HG02840 (cell line): ENCODE data around the gene PEX11B.

ENCODE experiments used
- ATAC-seq: cut with Tn5 transposase; IDR thresholded peaks from one replicate; pipeline ENCODE4 v1.9.1; 2021; ENCODE audit warnings: mild to moderate bottlenecking, moderate library complexity, moderate number of reproducible peaks; ENCODE audit not compliant: unreplicated experiment, low FRiP score

The PEX11B gene, protein sequence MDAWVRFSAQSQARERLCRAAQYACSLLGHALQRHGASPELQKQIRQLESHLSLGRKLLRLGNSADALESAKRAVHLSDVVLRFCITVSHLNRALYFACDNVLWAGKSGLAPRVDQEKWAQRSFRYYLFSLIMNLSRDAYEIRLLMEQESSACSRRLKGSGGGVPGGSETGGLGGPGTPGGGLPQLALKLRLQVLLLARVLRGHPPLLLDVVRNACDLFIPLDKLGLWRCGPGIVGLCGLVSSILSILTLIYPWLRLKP

GRCh38 chr1:145918144-145918991 lies at the start of gene PEX11B:
Gene PEX11B (minus strand): TSS chr1:145918717. CDS start chr1:145918688, 29 bp downstream.
- ATAC-seq = peak; percentile 79

- ATAC-seq = no peak
Observed at GRCh38 chr1:145967288-145967687, 48.8 kb upstream of the PEX11B start.

DNA sequence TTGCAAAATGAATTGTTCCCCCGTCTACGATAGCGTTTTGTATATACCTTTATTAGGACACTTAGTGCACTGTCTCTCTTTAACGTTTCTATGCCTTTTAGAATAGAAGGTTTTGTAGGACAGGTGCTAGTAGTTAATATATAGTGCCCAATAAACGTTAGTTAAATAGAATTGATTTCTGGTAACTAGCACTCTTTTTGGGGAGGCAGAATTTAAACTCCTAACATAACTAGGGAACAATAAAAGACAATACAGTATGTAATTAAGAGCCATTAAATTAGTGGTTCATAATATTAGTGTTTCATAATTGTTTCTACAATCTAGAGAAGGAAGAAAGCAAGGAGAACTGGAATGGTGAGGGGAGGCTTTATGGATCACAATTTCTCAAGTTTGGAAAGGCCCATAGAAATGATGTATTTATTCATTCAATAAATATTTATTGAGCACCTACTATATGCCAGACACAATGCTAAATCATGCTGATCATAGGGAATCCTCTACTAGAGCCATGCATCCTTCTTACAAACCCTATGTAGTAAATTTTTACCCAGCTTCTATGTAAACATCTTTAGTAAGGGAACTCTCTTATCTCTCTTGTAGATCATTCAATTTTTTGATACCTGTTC lies 46.7 kb upstream of the PEX11B start:
- ATAC-seq = no peak

- ATAC-seq = peak; percentile 92
Observed at GRCh38 chr1:145964328-145965118, 46.0 kb upstream of the PEX11B start, which contains the start of the genes ANKRD34A and POLR3GL. Gene ANKRD34A (minus strand): TSS chr1:145964575. CDS start chr1:145961759, 2,816 bp downstream. Gene POLR3GL (plus strand): TSS chr1:145964690. CDS start chr1:145974866, 10,176 bp downstream.

DNA sequence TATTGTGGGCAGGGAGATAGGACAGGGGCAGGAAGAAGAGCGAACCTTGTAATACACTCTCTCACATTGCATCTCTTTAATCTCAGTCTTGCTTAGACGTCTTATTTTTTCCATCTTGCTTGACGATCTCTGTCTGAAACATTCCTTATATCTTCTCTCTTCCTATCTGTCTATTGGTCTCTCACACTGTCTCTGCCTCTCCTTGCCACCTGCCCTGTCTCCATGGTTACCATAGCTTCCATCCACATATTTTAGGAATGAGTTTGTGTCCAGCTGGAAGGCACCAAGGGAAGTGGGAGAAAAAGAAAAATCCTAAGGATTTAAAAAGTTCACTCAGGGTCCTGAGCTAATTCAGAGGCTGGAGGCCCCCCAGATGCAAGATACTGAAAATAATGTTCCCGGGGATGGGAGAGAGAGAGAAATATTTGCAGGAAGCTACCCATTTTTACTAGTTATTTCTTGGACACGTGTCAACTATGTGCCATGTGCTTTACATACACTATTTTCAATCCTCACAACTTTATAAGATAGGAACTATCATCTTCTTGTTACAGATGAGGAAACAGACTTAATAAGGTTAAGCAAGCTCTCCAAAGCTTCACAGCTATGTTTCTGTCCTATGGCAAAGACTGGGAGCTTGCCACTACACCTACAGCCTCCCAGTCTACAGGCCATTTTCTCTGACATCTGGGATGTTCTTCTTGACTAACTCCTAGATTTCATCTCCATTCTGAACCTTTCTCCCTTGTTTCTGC lies 44.9 kb upstream of the PEX11B start:
- ATAC-seq = no peak

DNA sequence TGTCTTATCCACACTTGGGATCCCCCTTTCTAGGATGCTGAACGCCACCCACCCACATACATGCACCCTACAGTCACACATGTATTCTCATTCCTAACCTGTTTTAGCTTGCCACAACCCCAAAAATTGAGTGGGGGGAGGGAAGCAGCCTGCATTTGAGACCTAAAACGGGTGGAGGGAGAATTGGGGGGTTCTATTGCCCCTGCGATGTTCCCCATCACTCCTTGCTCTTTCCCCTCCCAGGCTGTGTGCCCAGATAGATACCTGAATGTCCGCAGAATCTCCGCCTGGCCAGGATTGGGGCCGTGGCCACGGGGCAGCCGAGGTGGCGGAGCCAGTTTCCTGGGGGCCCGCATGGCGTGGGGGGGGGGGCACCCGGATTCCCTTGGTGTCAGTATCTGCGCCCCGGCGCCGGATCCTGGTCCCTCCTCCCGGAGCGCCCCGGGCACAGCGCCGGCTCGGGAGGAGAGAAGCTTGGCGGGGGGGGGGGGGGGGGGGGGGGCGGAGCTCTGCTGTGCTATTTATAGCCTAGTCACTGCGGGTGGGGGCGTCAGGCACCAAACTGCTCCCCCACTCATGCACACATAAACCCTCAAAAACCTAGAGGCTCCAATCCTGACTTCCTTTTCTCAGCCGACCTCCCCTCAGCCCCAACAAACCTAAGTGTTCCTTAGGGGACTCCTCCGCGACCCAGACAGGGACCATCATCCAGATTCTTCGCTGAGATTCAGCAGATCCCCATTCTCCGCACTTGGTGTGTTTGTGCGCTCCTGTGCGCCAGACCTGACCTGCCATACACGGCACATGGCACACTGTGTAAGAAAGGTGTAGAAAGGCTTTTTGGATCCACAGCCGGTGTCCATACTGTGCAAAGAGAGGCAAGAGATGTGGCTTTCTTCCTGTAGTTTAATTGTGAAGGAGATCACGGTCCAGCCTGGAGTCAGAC lies 43.9 kb upstream of the PEX11B start:
- no peak for ATAC-seq

DNA sequence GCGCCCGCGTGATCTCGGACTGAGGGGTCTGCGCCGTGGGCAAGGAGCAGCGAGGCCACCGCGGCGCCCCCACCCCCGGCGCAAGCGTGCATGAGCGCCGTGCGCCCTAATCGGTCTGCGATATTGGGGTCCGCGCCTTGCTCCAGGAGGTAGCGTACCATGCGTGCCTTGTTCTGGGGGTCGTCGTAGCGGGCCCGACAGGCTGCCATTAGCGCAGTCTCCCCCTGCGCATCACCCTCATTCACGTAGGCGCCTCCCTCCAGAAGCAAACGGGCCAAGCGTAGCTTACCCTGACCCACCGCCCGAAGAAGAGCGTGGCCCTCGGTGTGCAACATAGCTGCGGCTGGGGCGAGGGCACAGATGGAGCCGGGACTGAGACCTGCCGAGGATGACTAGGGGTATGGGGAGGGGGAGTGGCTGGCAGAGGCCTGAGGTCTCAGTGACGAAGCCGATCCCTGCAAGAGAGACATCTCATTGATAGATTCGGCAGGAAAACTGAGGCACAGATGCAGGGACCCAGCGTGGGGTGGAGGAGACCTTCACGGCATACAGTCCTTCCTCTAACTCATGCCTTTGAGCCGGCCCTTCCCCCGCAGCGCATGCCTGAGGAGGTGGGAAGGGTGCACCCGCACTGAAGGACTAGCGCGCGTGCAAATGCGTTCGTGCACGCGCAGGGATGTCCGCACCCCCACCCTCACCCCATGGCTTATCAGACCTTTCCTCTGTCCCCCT lies 43.1 kb upstream of the PEX11B start:
- no peak for ATAC-seq

DNA sequence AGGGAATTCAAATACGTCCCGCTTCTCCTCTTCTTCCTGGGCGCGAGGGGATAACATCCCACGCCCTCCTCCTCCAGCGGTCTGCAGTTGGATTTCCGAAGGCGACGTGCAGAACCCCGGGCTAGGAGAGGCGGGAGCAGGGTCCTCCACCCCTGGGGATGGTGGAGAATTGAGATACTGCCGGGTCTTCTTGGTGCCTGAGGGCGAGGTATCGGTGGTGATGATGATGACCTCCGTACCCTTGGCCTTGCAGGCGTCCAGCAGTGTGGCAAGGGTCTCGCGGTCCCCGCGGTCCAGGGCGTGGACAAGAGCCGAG lies 42.5 kb upstream of the PEX11B start:
- no peak for ATAC-seq

DNA sequence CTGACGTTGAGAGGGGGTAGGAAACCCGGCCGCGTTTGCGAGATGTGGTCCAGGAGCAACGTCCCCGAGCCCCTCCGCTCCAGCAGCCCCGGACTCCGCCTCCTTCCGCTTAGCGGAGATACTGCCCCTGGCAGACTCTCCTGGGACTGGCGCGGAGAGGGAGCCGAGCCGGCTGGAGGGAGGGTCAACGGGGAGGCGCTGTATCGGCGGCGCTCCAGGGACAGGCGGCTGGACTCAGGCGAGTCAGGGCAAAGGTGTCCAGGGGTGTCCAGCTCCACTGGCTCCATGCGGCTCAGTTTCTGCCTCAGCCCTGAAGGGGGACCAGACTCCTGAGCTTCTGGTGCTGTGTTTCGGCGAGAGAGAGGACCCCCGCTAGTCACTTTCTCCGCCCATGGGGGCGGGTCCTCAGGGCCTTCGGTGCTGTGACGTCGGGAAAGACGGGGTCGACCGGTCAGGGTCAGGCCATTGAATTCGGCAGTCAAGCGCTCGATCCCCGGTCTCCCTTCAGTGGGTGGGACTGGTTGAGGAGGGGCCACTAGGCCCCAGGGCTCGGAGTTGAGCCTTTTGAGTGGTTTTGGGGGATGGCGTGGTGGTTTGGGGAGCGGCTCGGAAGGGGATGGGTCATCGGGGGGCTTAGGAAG lies 42.1 kb upstream of the PEX11B start:
- ATAC-seq = no peak

DNA sequence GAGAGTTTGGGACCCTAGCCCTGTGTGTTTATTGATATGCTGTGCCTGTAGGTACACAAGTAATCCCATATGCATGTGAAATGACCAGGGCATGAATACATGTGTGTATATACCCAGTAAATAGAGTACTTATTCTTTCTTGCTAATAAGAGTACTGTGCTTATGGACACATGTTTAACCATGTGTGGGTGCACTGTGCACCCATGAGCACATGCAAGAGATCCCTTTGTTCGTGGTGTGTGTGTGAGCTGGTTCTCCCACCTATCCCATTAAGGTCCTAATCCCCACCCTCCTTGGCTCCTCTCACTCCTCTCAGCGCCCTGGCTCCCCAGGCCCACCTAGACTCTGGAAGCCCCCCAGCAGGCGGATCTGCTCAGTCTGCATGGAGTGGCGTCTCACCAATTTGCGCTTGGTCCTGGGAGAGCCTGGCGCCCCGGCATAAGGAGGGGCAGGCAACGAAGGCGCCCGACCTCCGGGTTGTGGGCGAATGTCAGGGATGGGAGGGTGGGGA lies 41.5 kb upstream of the PEX11B start:
- ATAC-seq = no peak

GRCh38 chr1:145959333-145959732 lies 40.8 kb upstream of the PEX11B start:
- no peak for ATAC-seq

DNA sequence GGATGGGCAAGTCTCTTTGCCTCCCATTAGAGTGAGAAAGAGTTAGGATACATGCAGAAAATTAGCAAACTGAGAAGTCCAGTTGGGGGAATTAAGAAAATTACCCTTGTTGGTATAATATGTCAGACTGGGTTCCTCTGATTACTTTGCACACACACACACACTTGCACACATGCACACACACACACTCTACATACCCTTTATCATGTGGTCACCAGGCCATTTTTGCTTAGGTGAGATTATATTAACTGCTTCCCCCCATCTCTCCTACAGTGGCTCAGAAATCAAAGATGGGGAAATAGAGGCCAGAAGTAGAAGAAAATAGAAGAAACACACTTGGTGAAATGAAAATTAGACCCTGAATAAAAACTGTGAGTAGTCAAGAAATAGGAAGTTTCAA lies 40.2 kb upstream of the PEX11B start:
- no peak for ATAC-seq

DNA sequence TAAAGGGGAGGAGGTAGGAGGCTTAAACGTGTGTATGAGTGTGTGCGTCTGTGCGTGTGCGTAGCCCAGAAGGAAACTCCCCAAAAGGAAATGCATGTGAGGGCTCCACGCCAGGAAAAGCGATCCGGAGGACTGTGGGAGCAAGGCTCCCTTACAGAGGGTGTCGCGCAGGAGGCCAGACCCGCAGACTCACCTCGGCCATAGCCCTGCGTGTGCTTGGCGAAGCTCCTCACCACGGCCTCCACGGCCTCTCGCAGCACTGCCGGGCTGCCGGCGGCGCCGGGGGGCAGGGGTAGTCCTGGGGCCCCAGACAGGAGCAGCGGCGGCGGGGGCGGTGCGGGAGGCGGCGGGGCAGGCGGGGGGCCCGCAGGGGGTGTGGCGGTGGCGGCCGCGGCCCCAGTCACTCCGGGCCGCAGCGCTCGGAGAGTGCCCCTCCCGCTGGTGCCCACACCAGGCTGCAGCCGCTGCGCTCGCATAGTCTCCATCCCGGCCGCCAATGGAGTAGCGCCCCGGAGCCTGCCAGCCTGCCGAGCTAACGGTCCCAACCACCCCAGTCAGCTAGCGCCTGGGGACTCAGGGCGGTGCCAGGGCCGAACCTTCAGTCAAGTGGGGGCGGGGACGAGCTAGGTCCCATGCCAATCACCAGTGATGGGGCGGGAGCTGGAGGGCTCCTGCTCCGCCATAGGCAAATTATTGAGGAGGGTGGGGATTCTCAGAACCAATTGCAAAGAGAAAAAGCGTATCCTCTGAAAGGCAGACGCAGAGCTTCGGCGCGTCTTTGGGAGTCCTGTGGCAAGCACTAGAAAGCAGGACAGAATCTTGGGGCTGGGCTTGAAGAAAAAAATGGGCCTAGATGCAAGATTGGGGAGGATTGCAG lies 39.2 kb upstream of the PEX11B start, which contains the start of gene LIX1L:
Gene LIX1L (minus strand): TSS at position 575 of the 877 bp plus-strand sequence. CDS start 90 bp downstream, at position 485.
- ATAC-seq = peak; percentile 82

GRCh38 chr1:145956781-145957442 lies 38.4 kb upstream of the PEX11B start:
- ATAC-seq = no peak

- no peak for ATAC-seq
Observed at GRCh38 chr1:145956361-145956760, 37.8 kb upstream of the PEX11B start.

DNA sequence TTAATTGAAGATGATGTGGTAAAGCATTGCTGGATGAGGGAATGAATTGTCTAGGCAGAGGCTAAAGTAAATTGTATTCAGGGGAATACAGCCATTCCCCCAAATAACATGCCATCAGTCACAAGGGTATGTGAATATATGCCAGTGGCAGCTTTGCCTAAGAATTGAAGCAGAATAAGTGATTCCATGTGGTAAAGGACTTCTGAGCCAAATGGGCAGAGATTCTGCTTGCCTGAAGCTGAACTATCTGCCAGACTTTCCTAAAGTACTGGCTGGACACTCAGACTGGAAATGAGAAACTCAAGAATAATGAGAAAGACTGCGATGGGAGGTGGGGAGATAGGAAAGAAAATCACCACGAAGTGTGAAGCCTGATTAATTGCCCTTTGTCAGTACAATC lies 36.9 kb upstream of the PEX11B start:
- no peak for ATAC-seq
